GM19395 (cell line): ENCODE measurements around the gene MAN1B1.

Experiments
- ATAC-seq: cut with Tn5 transposase; IDR thresholded peaks from one replicate; pipeline ENCODE4 v1.9.1; 2021; ENCODE audit warnings: mild to moderate bottlenecking, moderate library complexity; ENCODE audit not compliant: unreplicated experiment

MAN1B1 gene

GRCh38 chr9:137084526-137084925, 2.3 kb upstream of the MAN1B1 start:
- no peak for ATAC-seq

GRCh38 chr9:137085920-137086530, 760 bp upstream of the MAN1B1 start:
- no peak for ATAC-seq

- ATAC-seq, result no peak
Measured at GRCh38 chr9:137087409-137087925, 682 bp downstream of the MAN1B1 start.

- ATAC-seq, result no peak
Measured at GRCh38 chr9:137088121-137088520, 1.3 kb downstream of the MAN1B1 start.

- no peak for ATAC-seq
Measured at GRCh38 chr9:137089232-137089947, 2.6 kb downstream of the MAN1B1 start.

GRCh38 chr9:137095664-137096517, 9.1 kb downstream of the MAN1B1 start:
- ATAC-seq, result peak; percentile 87

- ATAC-seq, result no peak
Measured at GRCh38 chr9:137096785-137097546, 10.2 kb downstream of the MAN1B1 start.

- no peak for ATAC-seq
Measured at GRCh38 chr9:137097761-137098462, 11.1 kb downstream of the MAN1B1 start.

GRCh38 chr9:137099231-137099630, 12.4 kb downstream of the MAN1B1 start:
- ATAC-seq, result no peak

GRCh38 chr9:137103206-137103999, 16.6 kb downstream of the MAN1B1 start:
- no peak for ATAC-seq

GRCh38 chr9:137105814-137106661, 19.3 kb downstream of the MAN1B1 start:
- no peak for ATAC-seq

- no peak for ATAC-seq
Measured at GRCh38 chr9:137106662-137107250, 20.0 kb downstream of the MAN1B1 start.

- no peak for ATAC-seq
Measured at GRCh38 chr9:137107312-137107921, 20.6 kb downstream of the MAN1B1 start.

GRCh38 chr9:137107982-137108381, 21.2 kb downstream of the MAN1B1 start:
- no peak for ATAC-seq

- no peak for ATAC-seq
Measured at GRCh38 chr9:137108608-137109249, 21.9 kb downstream of the MAN1B1 start.

GRCh38 chr9:137109250-137110146, 22.7 kb downstream of the MAN1B1 start:
- no peak for ATAC-seq
